Endodermal cell (in vitro differentiated cells): ENCODE results near the gene TINAGL1. TPM values are rescaled to one million over a fixed set of nuclear protein-coding genes. Genes with fewer than 3 reads are reported as not detected.

Experiments used
- DNase-seq: peaks from one replicate; pipeline ENCODE4 v3.0.0-alpha.2; 2017
- H3K27ac ChIP-seq: 2 replicates; pipeline ENCODE4 v1.5.1; 2013; ENCODE audit warnings: mild to moderate bottlenecking, low read depth, low read length, moderate library complexity
- H3K27me3 ChIP-seq: 2 replicates; pipeline ENCODE4 v1.6.1; 2013; ENCODE audit warnings: mild to moderate bottlenecking, low read length, moderate library complexity; ENCODE audit not compliant: insufficient read depth, control insufficient read depth, poor library complexity, severe bottlenecking
- H3K36me3 ChIP-seq: 2 replicates; pipeline ENCODE4 v1.7.0; 2013; ENCODE audit warnings: mild to moderate bottlenecking, low read length, moderate library complexity; ENCODE audit not compliant: control insufficient read depth, insufficient read depth
- H3K4me1 ChIP-seq: one replicate; pipeline ENCODE4 v1.7.0; 2013; ENCODE audit warnings: low read length; ENCODE audit not compliant: control insufficient read depth, insufficient read depth
- H3K4me3 ChIP-seq: 2 replicates; pipeline ENCODE4 v1.5.1; 2013; ENCODE audit warnings: mild to moderate bottlenecking, low read length, moderate library complexity
- H3K9ac ChIP-seq: 2 replicates; pipeline ENCODE4 v1.6.1; 2013; ENCODE audit warnings: mild to moderate bottlenecking, low read length, moderate library complexity; ENCODE audit not compliant: poor library complexity, severe bottlenecking; ENCODE audit errors: extremely low read depth
- H3K9me3 ChIP-seq: 2 replicates; pipeline ENCODE4 v1.6.1; 2013; ENCODE audit warnings: mild to moderate bottlenecking, low read length, moderate library complexity; ENCODE audit not compliant: control insufficient read depth
- H3K27ac Mint-ChIP-seq: 2 replicates; pipeline ENCODE4 v1.8.0; 2020; ENCODE audit warnings: mixed read lengths
- H3K27me3 Mint-ChIP-seq: 2 replicates; pipeline ENCODE4 v1.8.0; 2021; ENCODE audit warnings: mild to moderate bottlenecking, mixed read lengths; ENCODE audit not compliant: insufficient read depth
- H3K36me3 Mint-ChIP-seq: 2 replicates; pipeline ENCODE4 v1.8.0; 2020; ENCODE audit warnings: low read depth, mixed read lengths
- H3K4me1 Mint-ChIP-seq: 2 replicates; pipeline ENCODE4 v1.8.0; 2020; ENCODE audit warnings: mixed read lengths
- H3K4me3 Mint-ChIP-seq: 2 replicates; pipeline ENCODE4 v1.8.0; 2020; ENCODE audit warnings: mild to moderate bottlenecking, moderate library complexity, mixed read lengths
- H3K9me3 Mint-ChIP-seq: 2 replicates; pipeline ENCODE4 v1.8.0; 2020; ENCODE audit warnings: mild to moderate bottlenecking, mixed read lengths
- WGBS, 2 experiments: methylation state at CpG; one replicate each; pipeline versions ENCODE4 v1.1.5 to v1.1.7; 2013; ENCODE audit warnings: missing lambda C conversion rate in 2 of 2, mixed read lengths in 1 of 2; ENCODE audit not compliant: insufficient coverage in 1 of 2, insufficient read length in 1 of 2; 5-methylcytosine and 5-hydroxymethylcytosine counted together
- total RNA-seq, 2 donors: library from RNA; stranded (reverse); fragmentation: NEBNext Ultra II Directional in 1 of 2; extraction: Animal tissue kit (Norgen Biotek cat#: 25700) in 1 of 2; gene quantifications; 2 replicates in 1 of 2; 3 replicates in 1 of 2; pipeline ENCODE4 v1.2.1, GENCODE V29; 2021
- TF ChIP-seq, protein P1 (sequence below): fragments of 200-600 bp; sonication (generic); conservative IDR thresholded peaks from 2 replicates; pipeline ENCODE4 v1.5.0; 2021; ENCODE audit warnings: antibody characterized with exemption, mild to moderate bottlenecking

The TINAGL1 gene
- total RNA-seq, 2 donors from 2014 or later, result 3.0 to 3.4 TPM

DNA sequence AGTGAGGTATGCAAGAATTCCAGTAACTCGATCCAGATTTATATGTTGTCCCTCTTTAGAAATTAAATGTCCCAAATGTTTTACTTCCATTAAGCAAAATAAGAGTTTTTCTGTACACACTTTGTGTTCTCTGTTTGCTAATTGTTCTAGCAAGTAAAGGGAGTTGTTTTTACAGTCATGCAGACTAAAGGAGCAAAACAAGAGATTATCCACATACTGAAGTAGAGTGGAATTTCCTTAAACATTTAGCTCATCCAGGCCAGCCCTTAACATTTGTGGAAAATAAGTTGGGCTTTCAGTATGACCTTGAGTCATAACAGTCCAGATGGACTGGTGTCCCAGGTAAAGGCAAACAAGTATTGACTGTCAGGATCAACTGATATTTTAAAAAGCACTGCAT lies 44.1 kb upstream of the TINAGL1 start:
- no peak for DNase-seq
- H3K27me3 Mint-ChIP-seq, result peaks cover 2% of the 10 kb centered on the region
- H3K36me3 ChIP-seq, result no peaks in the 10 kb centered on the region
- no peak overlapping the region for H3K27ac ChIP-seq
- no peak overlapping the region for H3K4me3 ChIP-seq
- H3K36me3 Mint-ChIP-seq, result no peaks in the 10 kb centered on the region
- no peak overlapping the region for H3K9ac ChIP-seq
- H3K4me1 ChIP-seq, result peaks cover 4% of the 10 kb centered on the region
- TF ChIP-seq, protein P1, sequence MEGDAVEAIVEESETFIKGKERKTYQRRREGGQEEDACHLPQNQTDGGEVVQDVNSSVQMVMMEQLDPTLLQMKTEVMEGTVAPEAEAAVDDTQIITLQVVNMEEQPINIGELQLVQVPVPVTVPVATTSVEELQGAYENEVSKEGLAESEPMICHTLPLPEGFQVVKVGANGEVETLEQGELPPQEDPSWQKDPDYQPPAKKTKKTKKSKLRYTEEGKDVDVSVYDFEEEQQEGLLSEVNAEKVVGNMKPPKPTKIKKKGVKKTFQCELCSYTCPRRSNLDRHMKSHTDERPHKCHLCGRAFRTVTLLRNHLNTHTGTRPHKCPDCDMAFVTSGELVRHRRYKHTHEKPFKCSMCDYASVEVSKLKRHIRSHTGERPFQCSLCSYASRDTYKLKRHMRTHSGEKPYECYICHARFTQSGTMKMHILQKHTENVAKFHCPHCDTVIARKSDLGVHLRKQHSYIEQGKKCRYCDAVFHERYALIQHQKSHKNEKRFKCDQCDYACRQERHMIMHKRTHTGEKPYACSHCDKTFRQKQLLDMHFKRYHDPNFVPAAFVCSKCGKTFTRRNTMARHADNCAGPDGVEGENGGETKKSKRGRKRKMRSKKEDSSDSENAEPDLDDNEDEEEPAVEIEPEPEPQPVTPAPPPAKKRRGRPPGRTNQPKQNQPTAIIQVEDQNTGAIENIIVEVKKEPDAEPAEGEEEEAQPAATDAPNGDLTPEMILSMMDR, result no peak
- H3K4me1 Mint-ChIP-seq, result peaks cover 18% of the 10 kb centered on the region
- H3K9me3 Mint-ChIP-seq, result no peaks in the 10 kb centered on the region
- peaks cover 20% of the 10 kb centered on the region for H3K9me3 ChIP-seq
- no peak overlapping the region for H3K4me3 Mint-ChIP-seq
- H3K27ac Mint-ChIP-seq, result peak overlapping the region; percentile 59
- WGBS, 2 experiments, result 89 to 100% methylated on average over 1 of the region's 1 CpG
- H3K27me3 ChIP-seq, result no peaks in the 10 kb centered on the region

DNA sequence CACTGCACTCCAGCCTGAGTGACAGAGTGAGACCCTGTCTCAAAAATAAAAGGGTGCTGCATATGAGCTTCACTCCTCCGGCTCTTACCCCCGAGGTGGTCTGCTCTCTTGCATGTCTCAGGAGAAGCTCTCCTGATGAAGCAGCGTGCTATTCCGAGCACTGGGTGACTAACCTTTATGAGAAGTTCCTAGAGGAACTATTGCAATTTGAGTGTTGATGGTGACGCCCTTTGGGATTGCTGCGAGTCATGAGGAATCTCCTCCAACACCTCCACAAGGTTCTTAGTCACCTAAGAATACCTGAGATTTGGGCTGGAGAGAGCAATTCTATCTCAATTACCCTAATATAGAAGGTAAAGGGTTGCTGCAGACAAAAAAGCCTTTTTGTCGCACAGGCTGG lies 40.8 kb upstream of the TINAGL1 start:
- Histone ChIP-seq H3K36me3 (no peaks in the 10 kb centered on the region), H3K4me1 (peaks cover 4% of the 10 kb centered on the region), H3K9me3 (peaks cover 4% of the 10 kb centered on the region), H3K27me3 (no peaks in the 10 kb centered on the region), H3K9ac (no peak overlapping the region), H3K27ac (no peak overlapping the region), H3K4me3 (no peak overlapping the region)
- Mint-ChIP-seq H3K4me3 (no peak overlapping the region), H3K27me3 (peaks cover 4% of the 10 kb centered on the region), H3K9me3 (no peaks in the 10 kb centered on the region), H3K27ac (no peak overlapping the region), H3K4me1 (peaks cover 10% of the 10 kb centered on the region), H3K36me3 (no peaks in the 10 kb centered on the region)
- TF ChIP-seq, protein P1, result no peak
- no peak for DNase-seq
- 95 to 97% methylated on average over 5 to 7 of the region's 7 CpGs for WGBS, 2 experiments

DNA sequence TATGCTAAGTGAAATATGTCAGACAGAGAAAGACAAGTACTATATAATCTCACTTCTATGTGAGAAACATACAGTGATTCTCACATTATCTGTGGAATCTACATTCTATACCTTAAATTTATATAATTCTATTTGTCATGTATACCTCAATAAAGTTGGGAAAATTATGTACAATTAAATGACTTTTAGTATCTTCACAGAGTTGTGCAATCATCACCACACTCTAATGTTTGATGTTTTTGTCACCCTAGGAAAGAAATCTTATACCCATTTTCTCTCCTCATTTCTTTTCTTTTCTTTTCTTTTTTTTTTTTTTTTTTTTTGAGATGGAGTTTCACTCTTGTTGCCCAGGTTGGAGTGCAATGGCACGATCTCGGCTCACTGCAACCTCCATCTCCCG lies 37.0 kb upstream of the TINAGL1 start:
- H3K27ac Mint-ChIP-seq, result no peak overlapping the region
- peaks cover 21% of the 10 kb centered on the region for H3K9me3 Mint-ChIP-seq
- H3K36me3 ChIP-seq, result no peaks in the 10 kb centered on the region
- H3K9ac ChIP-seq, result no peak overlapping the region
- no peaks in the 10 kb centered on the region for H3K4me1 Mint-ChIP-seq
- H3K27me3 Mint-ChIP-seq, result peaks cover 21% of the 10 kb centered on the region
- H3K4me3 ChIP-seq, result no peak overlapping the region
- no peaks in the 10 kb centered on the region for H3K27me3 ChIP-seq
- no peaks in the 10 kb centered on the region for H3K4me1 ChIP-seq
- TF ChIP-seq, protein P1, result no peak
- no peak overlapping the region for H3K4me3 Mint-ChIP-seq
- DNase-seq, result no peak
- H3K27ac ChIP-seq, result no peak overlapping the region
- H3K36me3 Mint-ChIP-seq, result no peaks in the 10 kb centered on the region
- H3K9me3 ChIP-seq, result peaks cover 25% of the 10 kb centered on the region
- WGBS, 2 experiments, result 98 to 100% methylated on average over 3 of the region's 3 CpGs
